ENCODE data around the gene BZW1. TPM values are rescaled to one million over a fixed set of nuclear protein-coding genes. Genes with fewer than 3 reads are reported as not detected.

Gene BZW1
- polyA plus RNA-seq, 1 of the 3 experiments (the other 2 are of a cell fraction): 131 TPM

GRCh38 chr2:200862532-200863000 lies 50.9 kb downstream of the BZW1 start:
- peak; percentile 33 for DNase-seq
- TF ChIP-seq MXI1 (IDR thresholded peaks at IDR 0.05; ENCODE audit: low read depth, low read length): peak; percentile 91
- TF ChIP-seq IRF3 (IDR thresholded peaks at IDR 0.05; ENCODE audit: low read depth, low read length): no peak
- no peak for TF ChIP-seq MEF2A (IDR thresholded peaks at IDR 0.05; ENCODE audit: borderline replicate concordance, low read depth)
- no peak for TF ChIP-seq FOSL2 (IDR thresholded peaks at IDR 0.05; ENCODE audit: borderline replicate concordance, low read depth)
- TF ChIP-seq USF1 (IDR thresholded peaks at IDR 0.05; ENCODE audit: borderline replicate concordance, low read depth): peak; percentile 41; the same call in 1 of the 2 replicates
- peaks cover 60% of the 10 kb centered on the region for H4K20me1 ChIP-seq (ENCODE audit: insufficient read depth)
- H3K79me2 ChIP-seq (ENCODE audit: insufficient read depth): peaks cover 69% of the 10 kb centered on the region
- peaks cover 20 to 27% of the 10 kb centered on the region in 2 experiments; a peak in 3 of 4 replicates for H3K4me1 ChIP-seq (ENCODE audit: control insufficient read depth in 1 of 2, insufficient read depth in 2 of 2, low read depth in 1 of 2, low read length in 1 of 2)
- H2AFZ ChIP-seq (ENCODE audit: low read depth): no peak overlapping the region
- peaks cover 36 to 50% of the 10 kb centered on the region in 2 experiments for H3K36me3 ChIP-seq (replicated peaks in 1 of 2; ENCODE audit: control insufficient read depth in 1 of 2, insufficient read depth in 2 of 2, low read length in 1 of 2)
- peak overlapping the region; percentile 96 for H3K9ac ChIP-seq
- no peaks in the 10 kb centered on the region for H3K9me2 ChIP-seq
- no peaks in the 10 kb centered on the region for H3K27me3 ChIP-seq (ENCODE audit: insufficient read depth)
- under 1% methylated on average over 13 of the region's 13 CpGs for WGBS (ENCODE audit: low lambda C conversion rate)
- H3K4me3 ChIP-seq (ENCODE audit: low read depth in 2 of 2, low read length in 1 of 2): peak overlapping the region; percentile 94 to 96
- no peaks in the 10 kb centered on the region for H3K9me3 ChIP-seq
- POLR2A ChIA-PET: no interaction called here
- H3F3A ChIP-seq (replicated peaks; ENCODE audit: insufficient read depth): peaks cover 15% of the 10 kb centered on the region
- peak overlapping the region; percentile 73 for H3K4me2 ChIP-seq
- peak overlapping the region; percentile 53 to 97; a peak in 3 of 4 replicates for H3K27ac ChIP-seq (ENCODE audit: low read depth in 2 of 2, low read length in 1 of 2)
- CTCF ChIA-PET: no interaction called here

DNA sequence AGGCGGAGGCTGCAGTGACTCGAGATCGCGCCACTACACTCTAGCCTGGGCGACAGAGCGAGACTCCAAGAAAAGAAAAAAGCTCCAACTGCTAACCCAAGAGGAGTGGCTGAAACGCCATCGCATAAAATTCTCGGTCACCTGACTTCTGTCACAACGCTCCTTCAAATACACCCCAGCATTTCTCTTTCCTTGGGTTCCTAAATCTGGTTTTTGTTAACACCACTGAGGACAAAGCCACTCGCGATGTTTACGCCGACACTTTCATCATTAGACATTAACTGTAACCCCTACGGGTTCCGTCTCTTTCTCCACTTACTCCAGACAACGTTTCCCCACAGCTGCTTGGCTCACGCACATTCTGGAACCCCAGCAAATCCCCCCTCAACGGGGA lies 52.1 kb downstream of the BZW1 start:
- H3K9ac ChIP-seq: peak overlapping the region; percentile 96
- WGBS (ENCODE audit: low lambda C conversion rate): 3% methylated on average over 19 of the region's 19 CpGs
- no peaks in the 10 kb centered on the region for H3K27me3 ChIP-seq (ENCODE audit: insufficient read depth)
- peak overlapping the region; percentile 94 to 96 for H3K4me3 ChIP-seq (ENCODE audit: low read depth in 2 of 2, low read length in 1 of 2)
- H3K4me1 ChIP-seq (ENCODE audit: control insufficient read depth in 1 of 2, insufficient read depth in 2 of 2, low read depth in 1 of 2, low read length in 1 of 2): peaks cover 20 to 27% of the 10 kb centered on the region in 2 experiments; a peak in 3 of 4 replicates
- TF ChIP-seq CHD2 (IDR thresholded peaks at IDR 0.05; ENCODE audit: low read length, partially characterized antibody) (no peak), PBX3 (IDR thresholded peaks at IDR 0.05) (no peak), FOSL2 (IDR thresholded peaks at IDR 0.05; ENCODE audit: borderline replicate concordance, low read depth) (no peak), NRF1 (IDR thresholded peaks at IDR 0.05; ENCODE audit: low read depth, low read length) (no peak)
- TF ChIP-seq, protein P1, sequence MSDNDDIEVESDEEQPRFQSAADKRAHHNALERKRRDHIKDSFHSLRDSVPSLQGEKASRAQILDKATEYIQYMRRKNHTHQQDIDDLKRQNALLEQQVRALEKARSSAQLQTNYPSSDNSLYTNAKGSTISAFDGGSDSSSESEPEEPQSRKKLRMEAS (IDR thresholded peaks at IDR 0.05; ENCODE audit: low read depth): 0 out of 2 replicates have a peak, but pooled peaks have one; percentile 24
- TF ChIP-seq, protein P2, sequence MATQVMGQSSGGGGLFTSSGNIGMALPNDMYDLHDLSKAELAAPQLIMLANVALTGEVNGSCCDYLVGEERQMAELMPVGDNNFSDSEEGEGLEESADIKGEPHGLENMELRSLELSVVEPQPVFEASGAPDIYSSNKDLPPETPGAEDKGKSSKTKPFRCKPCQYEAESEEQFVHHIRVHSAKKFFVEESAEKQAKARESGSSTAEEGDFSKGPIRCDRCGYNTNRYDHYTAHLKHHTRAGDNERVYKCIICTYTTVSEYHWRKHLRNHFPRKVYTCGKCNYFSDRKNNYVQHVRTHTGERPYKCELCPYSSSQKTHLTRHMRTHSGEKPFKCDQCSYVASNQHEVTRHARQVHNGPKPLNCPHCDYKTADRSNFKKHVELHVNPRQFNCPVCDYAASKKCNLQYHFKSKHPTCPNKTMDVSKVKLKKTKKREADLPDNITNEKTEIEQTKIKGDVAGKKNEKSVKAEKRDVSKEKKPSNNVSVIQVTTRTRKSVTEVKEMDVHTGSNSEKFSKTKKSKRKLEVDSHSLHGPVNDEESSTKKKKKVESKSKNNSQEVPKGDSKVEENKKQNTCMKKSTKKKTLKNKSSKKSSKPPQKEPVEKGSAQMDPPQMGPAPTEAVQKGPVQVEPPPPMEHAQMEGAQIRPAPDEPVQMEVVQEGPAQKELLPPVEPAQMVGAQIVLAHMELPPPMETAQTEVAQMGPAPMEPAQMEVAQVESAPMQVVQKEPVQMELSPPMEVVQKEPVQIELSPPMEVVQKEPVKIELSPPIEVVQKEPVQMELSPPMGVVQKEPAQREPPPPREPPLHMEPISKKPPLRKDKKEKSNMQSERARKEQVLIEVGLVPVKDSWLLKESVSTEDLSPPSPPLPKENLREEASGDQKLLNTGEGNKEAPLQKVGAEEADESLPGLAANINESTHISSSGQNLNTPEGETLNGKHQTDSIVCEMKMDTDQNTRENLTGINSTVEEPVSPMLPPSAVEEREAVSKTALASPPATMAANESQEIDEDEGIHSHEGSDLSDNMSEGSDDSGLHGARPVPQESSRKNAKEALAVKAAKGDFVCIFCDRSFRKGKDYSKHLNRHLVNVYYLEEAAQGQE (IDR thresholded peaks at IDR 0.05; ENCODE audit: low read depth, low read length): no peak
- H3K27ac ChIP-seq (ENCODE audit: low read depth in 2 of 2, low read length in 1 of 2): peak overlapping the region; percentile 97
- peaks cover 17% of the 10 kb centered on the region for H3F3A ChIP-seq (replicated peaks; ENCODE audit: insufficient read depth)
- DNase-seq: no peak
- H3K36me3 ChIP-seq (replicated peaks in 1 of 2; ENCODE audit: control insufficient read depth in 1 of 2, insufficient read depth in 2 of 2, low read length in 1 of 2): peaks cover 28 to 38% of the 10 kb centered on the region in 2 experiments
- H4K20me1 ChIP-seq (ENCODE audit: insufficient read depth): peaks cover 48% of the 10 kb centered on the region
- H2AFZ ChIP-seq (ENCODE audit: low read depth): no peak overlapping the region
- H3K79me2 ChIP-seq (ENCODE audit: insufficient read depth): peaks cover 57% of the 10 kb centered on the region
- H3K9me2 ChIP-seq: no peaks in the 10 kb centered on the region
- H3K4me2 ChIP-seq: peak overlapping the region; percentile 73
- POLR2A ChIA-PET: interaction anchor here (0.6 to 2.0 kb wide), 9 partner anchors 10 to 338 kb away, joined by 3 to 17 read pairs (median 4); partner anchors contain the start of genes BZW1, CFLAR, NIF3L1 and PPIL3
- H3K9me3 ChIP-seq: no peaks in the 10 kb centered on the region
- CTCF ChIA-PET: interaction anchor here (1.3 to 1.5 kb wide), 2 partner anchors 151 to 205 kb away, joined by 3 to 8 read pairs; no protein-coding TSS in a partner anchor
